Osteoblast (primary cell): ENCODE data around the gene PTPRN2. TPM values are rescaled to one million over a fixed set of nuclear protein-coding genes. Genes with fewer than 3 reads are reported as not detected.

ENCODE experiments used
- DNase-seq: peaks from one replicate; pipeline ENCODE4 v3.0.0; 2011; ENCODE audit warnings: low spot score, mixed read lengths; ENCODE audit not compliant: insufficient read length; ENCODE audit errors: missing footprints
- H2AFZ ChIP-seq: 2 replicates; pipeline ENCODE4 v1.6.0; 2011; ENCODE audit warnings: mild to moderate bottlenecking, low read length
- H3K27ac ChIP-seq: 2 replicates; pipeline ENCODE4 v1.5.1; 2011; ENCODE audit warnings: mild to moderate bottlenecking, low read depth, low read length, moderate library complexity
- H3K27me3 ChIP-seq: 2 replicates; pipeline ENCODE4 v1.6.0; 2012; ENCODE audit warnings: mild to moderate bottlenecking, control low read depth, inconsistent platforms, low read length, moderate library complexity; ENCODE audit not compliant: insufficient read depth
- H3K36me3 ChIP-seq: 2 replicates; pipeline ENCODE4 v1.5.1; 2011; ENCODE audit warnings: mild to moderate bottlenecking, low read length, control low read depth, moderate library complexity; ENCODE audit not compliant: insufficient read depth
- H3K4me1 ChIP-seq: 2 replicates; pipeline ENCODE4 v1.5.1; 2011; ENCODE audit warnings: mild to moderate bottlenecking, low read length, control low read depth, moderate library complexity; ENCODE audit not compliant: insufficient read depth
- H3K4me2 ChIP-seq: 2 replicates; pipeline ENCODE4 v1.6.0; 2011; ENCODE audit warnings: mild to moderate bottlenecking, low read length; ENCODE audit not compliant: insufficient read depth
- H3K4me3 ChIP-seq: fragments of 200-600 bp; sonication (generic); 3 replicates; pipeline ENCODE4 v1.5.1; 2012; ENCODE audit warnings: mild to moderate bottlenecking, low read length, inconsistent platforms; ENCODE audit not compliant: insufficient read depth
- H3K79me2 ChIP-seq: 2 replicates; pipeline ENCODE4 v1.6.0; 2012; ENCODE audit warnings: mild to moderate bottlenecking, low read length, control low read depth, inconsistent platforms; ENCODE audit not compliant: insufficient read depth
- H3K9me3 ChIP-seq: 2 replicates; pipeline ENCODE4 v1.5.1; 2011; ENCODE audit warnings: low read depth, low read length, control low read depth
- H4K20me1 ChIP-seq: 2 replicates; pipeline ENCODE4 v1.6.0; 2012; ENCODE audit warnings: mild to moderate bottlenecking, low read length, control low read depth; ENCODE audit not compliant: insufficient read depth
- total RNA-seq: library from RNA; depleted of rRNA; stranded (reverse); fragments of >200 nt; gene quantifications from 2 replicates; pipeline ENCODE4 v1.2.3, GENCODE V29; 2012
- TF ChIP-seq, protein P1 (sequence below): IDR thresholded peaks from 2 replicates; pipeline ENCODE4 v1.5.1; 2011; ENCODE audit warnings: mild to moderate bottlenecking, low read depth, low read length, moderate library complexity; ENCODE audit errors: extremely low read depth

The PTPRN2 gene
- total RNA-seq, 1 donor = 0.36 TPM

- TF ChIP-seq, protein P1, sequence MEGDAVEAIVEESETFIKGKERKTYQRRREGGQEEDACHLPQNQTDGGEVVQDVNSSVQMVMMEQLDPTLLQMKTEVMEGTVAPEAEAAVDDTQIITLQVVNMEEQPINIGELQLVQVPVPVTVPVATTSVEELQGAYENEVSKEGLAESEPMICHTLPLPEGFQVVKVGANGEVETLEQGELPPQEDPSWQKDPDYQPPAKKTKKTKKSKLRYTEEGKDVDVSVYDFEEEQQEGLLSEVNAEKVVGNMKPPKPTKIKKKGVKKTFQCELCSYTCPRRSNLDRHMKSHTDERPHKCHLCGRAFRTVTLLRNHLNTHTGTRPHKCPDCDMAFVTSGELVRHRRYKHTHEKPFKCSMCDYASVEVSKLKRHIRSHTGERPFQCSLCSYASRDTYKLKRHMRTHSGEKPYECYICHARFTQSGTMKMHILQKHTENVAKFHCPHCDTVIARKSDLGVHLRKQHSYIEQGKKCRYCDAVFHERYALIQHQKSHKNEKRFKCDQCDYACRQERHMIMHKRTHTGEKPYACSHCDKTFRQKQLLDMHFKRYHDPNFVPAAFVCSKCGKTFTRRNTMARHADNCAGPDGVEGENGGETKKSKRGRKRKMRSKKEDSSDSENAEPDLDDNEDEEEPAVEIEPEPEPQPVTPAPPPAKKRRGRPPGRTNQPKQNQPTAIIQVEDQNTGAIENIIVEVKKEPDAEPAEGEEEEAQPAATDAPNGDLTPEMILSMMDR = no peak
- Histone ChIP-seq H3K4me1 (no peaks in the 10 kb centered on the region), H3K27ac (no peak overlapping the region), H3K4me2 (no peak overlapping the region), H3K36me3 (no peaks in the 10 kb centered on the region), H2AFZ (no peak overlapping the region), H3K79me2 (no peaks in the 10 kb centered on the region), H3K27me3 (no peaks in the 10 kb centered on the region), H3K4me3 (no peak overlapping the region), H4K20me1 (no peaks in the 10 kb centered on the region), H3K9me3 (peaks cover 8% of the 10 kb centered on the region)
- DNase-seq = peak; percentile 58
Measured at GRCh38 chr7:158327571-158328180, 259.9 kb downstream of the PTPRN2 start.

DNA sequence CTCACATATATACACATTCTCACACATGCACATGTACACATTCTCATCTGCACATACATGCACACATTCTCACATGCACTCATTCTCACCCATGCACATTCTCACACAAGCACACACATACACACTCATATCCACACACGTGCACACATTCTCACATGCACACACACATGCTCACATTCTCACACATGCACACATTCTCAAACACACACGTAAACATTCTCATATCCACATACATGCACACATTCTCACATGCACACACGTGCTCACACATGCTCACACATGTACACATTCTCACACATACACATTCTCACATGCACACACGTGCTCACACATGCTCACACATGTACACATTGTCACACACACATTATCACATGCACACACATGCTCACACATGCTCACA lies 260.6 kb downstream of the PTPRN2 start:
- Histone ChIP-seq H3K79me2 (no peaks in the 10 kb centered on the region), H3K4me1 (no peaks in the 10 kb centered on the region), H2AFZ (no peak overlapping the region), H3K27me3 (no peaks in the 10 kb centered on the region), H3K36me3 (no peaks in the 10 kb centered on the region), H3K27ac (no peak overlapping the region), H3K4me3 (no peak overlapping the region), H3K4me2 (no peak overlapping the region), H4K20me1 (no peaks in the 10 kb centered on the region), H3K9me3 (peaks cover 8% of the 10 kb centered on the region)
- TF ChIP-seq, protein P1 = no peak
- no peak for DNase-seq

DNA sequence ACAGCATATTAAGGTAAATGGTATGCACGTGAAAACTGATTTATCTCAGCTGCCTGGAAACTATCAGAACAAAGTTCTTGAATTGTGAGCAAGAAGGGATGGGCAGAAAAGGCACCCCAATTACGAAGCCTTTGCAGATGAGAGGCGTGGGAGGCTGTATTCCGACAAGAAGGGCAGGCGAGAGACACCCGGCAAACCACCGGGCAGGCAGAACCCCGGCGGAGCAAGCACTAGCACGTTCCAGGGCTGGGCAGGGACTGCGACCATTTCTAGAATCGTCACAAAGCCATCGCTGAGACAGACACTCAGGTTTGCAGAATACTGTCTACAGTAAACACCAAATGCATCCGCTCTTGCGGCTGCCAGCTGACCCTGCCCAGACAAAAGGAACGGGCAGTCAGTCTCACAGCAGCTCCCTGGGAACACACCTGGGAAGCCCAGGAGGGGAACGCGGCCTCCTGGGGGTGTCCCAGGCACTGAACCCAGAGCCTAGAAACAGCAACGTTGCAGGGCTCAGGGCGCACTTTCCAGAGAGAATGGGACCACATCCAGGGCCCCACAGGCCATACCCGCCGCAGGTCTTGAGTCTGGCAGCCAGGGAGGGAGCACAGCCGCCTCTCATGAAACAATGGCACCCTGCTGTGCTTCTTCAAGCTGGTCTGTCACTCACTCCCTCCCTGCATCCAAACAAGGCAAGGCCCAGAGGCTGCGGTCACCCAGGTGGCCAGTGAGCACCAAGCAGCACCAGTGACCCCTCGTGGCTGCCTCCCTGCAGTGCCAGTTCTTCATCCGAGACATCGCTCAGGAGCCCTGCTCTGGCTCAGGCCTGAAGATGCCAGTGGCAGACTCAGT lies 261.9 kb downstream of the PTPRN2 start:
- H3K4me2 ChIP-seq = no peak overlapping the region
- no peak overlapping the region for H3K27ac ChIP-seq
- H3K36me3 ChIP-seq = no peaks in the 10 kb centered on the region
- peaks cover 3% of the 10 kb centered on the region for H3K9me3 ChIP-seq
- TF ChIP-seq, protein P1 = no peak
- no peaks in the 10 kb centered on the region for H3K79me2 ChIP-seq
- DNase-seq = peak; percentile 62
- no peak overlapping the region for H3K4me3 ChIP-seq
- no peaks in the 10 kb centered on the region for H4K20me1 ChIP-seq
- H3K4me1 ChIP-seq = no peaks in the 10 kb centered on the region
- H3K27me3 ChIP-seq = no peaks in the 10 kb centered on the region
- no peak overlapping the region for H2AFZ ChIP-seq
